Liver (tissue), 9 donors: ENCODE data around the gene GEMIN5. TPM values are rescaled to one million over a fixed set of nuclear protein-coding genes. Genes with fewer than 3 reads are reported as not detected.

Experiments
- DNase-seq: peaks from one replicate; pipeline ENCODE4 v3.0.0-alpha.2; 2017; ENCODE audit warnings: low spot score
- H3K27ac ChIP-seq, 2 donors: one replicate each; pipeline ENCODE4 v1.7.0; 2013; ENCODE audit warnings: inconsistent platforms in 2 of 2, low read length in 2 of 2, control low read depth in 1 of 2, low read depth in 1 of 2, mild to moderate bottlenecking in 1 of 2
- H3K27me3 ChIP-seq, 4 donors: one replicate each; pipeline versions ENCODE4 v1.6.1 to v1.7.0; 2013; ENCODE audit warnings: low read length in 3 of 4, inconsistent platforms in 1 of 4, mild to moderate bottlenecking in 1 of 4, moderate library complexity in 1 of 4; ENCODE audit not compliant: control insufficient read depth in 4 of 4, insufficient read depth in 4 of 4
- H3K36me3 ChIP-seq, 4 donors: one replicate each; pipeline versions ENCODE4 v1.6.1 to v1.7.0; 2013; ENCODE audit warnings: low read length in 3 of 4, mild to moderate bottlenecking in 3 of 4, low read depth in 1 of 4, moderate library complexity in 1 of 4; ENCODE audit not compliant: control insufficient read depth in 4 of 4, insufficient read depth in 3 of 4
- H3K4me1 ChIP-seq, 4 donors: one replicate each; pipeline versions ENCODE4 v1.6.1 to v1.7.0; 2013; ENCODE audit warnings: low read length in 3 of 4, mild to moderate bottlenecking in 3 of 4, moderate library complexity in 1 of 4; ENCODE audit not compliant: control insufficient read depth in 4 of 4, insufficient read depth in 4 of 4
- H3K4me3 ChIP-seq, 3 donors: one replicate each; pipeline versions ENCODE4 v1.6.1 to v1.7.0; 2013; ENCODE audit warnings: low read length in 3 of 3, control low read depth in 1 of 3, low read depth in 1 of 3, mild to moderate bottlenecking in 1 of 3
- H3K9ac ChIP-seq, 2 donors: one replicate each; pipeline ENCODE4 v1.7.0; 2013; ENCODE audit warnings: low read length in 2 of 2, mild to moderate bottlenecking in 2 of 2, moderate library complexity in 2 of 2, control low read depth in 1 of 2, low read depth in 1 of 2
- H3K9me3 ChIP-seq, 4 donors: one replicate each; pipeline versions ENCODE4 v1.6.1 to v1.7.0; 2013; ENCODE audit warnings: low read length in 3 of 4; ENCODE audit not compliant: control insufficient read depth in 4 of 4
- ATF3 ChIP-seq: IDR thresholded peaks from 2 replicates; pipeline ENCODE4 v1.6.1; 2016; ENCODE audit warnings: antibody characterized with exemption
- CTCF ChIP-seq: fragments of 150-350 bp; IDR thresholded peaks from 2 replicates; pipeline ENCODE4 v1.5.1; 2017; ENCODE audit warnings: improper control_type of control experiment, low read depth, low read length; ENCODE audit not compliant: missing input control
- EGR1 ChIP-seq, 2 donors: IDR thresholded peaks; 2 replicates each; pipeline ENCODE4 v1.6.1; 2016 to 2018; ENCODE audit warnings: antibody characterized with exemption in 2 of 2, low read depth in 2 of 2
- FOXA1 ChIP-seq: IDR thresholded peaks from 2 replicates; pipeline ENCODE4 v1.6.1; 2016; ENCODE audit warnings: antibody characterized with exemption
- FOXA2 ChIP-seq: IDR thresholded peaks from 2 replicates; pipeline ENCODE4 v1.6.1; 2016; ENCODE audit warnings: antibody characterized with exemption
- GABPA ChIP-seq, 2 donors: IDR thresholded peaks in 1 of 2; conservative IDR thresholded peaks in 1 of 2; 2 replicates each; pipeline ENCODE4 v1.6.1; 2016; ENCODE audit warnings: antibody characterized with exemption in 2 of 2, mild to moderate bottlenecking in 1 of 2, moderate library complexity in 1 of 2
- HNF4G ChIP-seq: IDR thresholded peaks from 2 replicates; pipeline ENCODE4 v1.6.1; 2016; ENCODE audit warnings: antibody characterized with exemption
- JUND ChIP-seq, 2 donors: IDR thresholded peaks; 2 replicates each; pipeline ENCODE4 v1.6.1; 2016; ENCODE audit warnings: antibody characterized with exemption in 2 of 2
- MAX ChIP-seq: IDR thresholded peaks from 2 replicates; pipeline ENCODE4 v1.6.1; 2016; ENCODE audit warnings: antibody characterized with exemption
- NR2F2 ChIP-seq: IDR thresholded peaks from 2 replicates; pipeline ENCODE4 v1.6.1; 2016; ENCODE audit warnings: antibody characterized with exemption
- RAD21 ChIP-seq, 2 donors: IDR thresholded peaks; 2 replicates each; pipeline ENCODE4 v1.6.1; 2016; ENCODE audit warnings: antibody characterized with exemption in 2 of 2, mild to moderate bottlenecking in 2 of 2
- REST ChIP-seq: IDR thresholded peaks from 2 replicates; pipeline ENCODE4 v1.6.1; 2016; ENCODE audit warnings: antibody characterized with exemption, mild to moderate bottlenecking
- RXRA ChIP-seq, 2 donors: IDR thresholded peaks; 2 replicates each; pipeline ENCODE4 v1.6.1; 2017 to 2018; ENCODE audit warnings: antibody characterized with exemption in 2 of 2, mild to moderate bottlenecking in 1 of 2
- SP1 ChIP-seq: IDR thresholded peaks from 2 replicates; pipeline ENCODE4 v1.6.1; 2018; ENCODE audit warnings: antibody characterized with exemption, mild to moderate bottlenecking
- TAF1 ChIP-seq: conservative IDR thresholded peaks from 2 replicates; pipeline ENCODE4 v1.6.1; 2016; ENCODE audit warnings: antibody characterized with exemption, mild to moderate bottlenecking
- YY1 ChIP-seq: IDR thresholded peaks from 2 replicates; pipeline ENCODE4 v1.6.1; 2016; ENCODE audit warnings: antibody characterized with exemption, mild to moderate bottlenecking
- WGBS: extraction: QIAGEN DNeasy Blood & Tissue Kit; methylation state at CpG from one replicate; pipeline ENCODE4 v1.1.7; 2013; 5-methylcytosine and 5-hydroxymethylcytosine counted together
- polyA plus RNA-seq, 2 donors: library from polyadenylated mRNA; stranded (reverse) in 1 of 2; unstranded in 1 of 2; fragments of 200-250 nt in 1 of 2; fragments of >200 nt in 1 of 2; fragmentation: Nextera tagmentation in 1 of 2; extraction: Ambion mirVana in 1 of 2; gene quantifications; one replicate each; pipeline versions ENCODE4 v1.2.1 to v1.2.3, GENCODE V29; 2013 to 2015
- total RNA-seq, 2 donors: library from RNA; depleted of rRNA; stranded (reverse); fragments of >200 nt; gene quantifications; one replicate each; pipeline ENCODE4 v1.2.3, GENCODE V29; 2014
- TF ChIP-seq, protein P1 (sequence below): IDR thresholded peaks from 2 replicates; pipeline ENCODE4 v1.6.1; 2016; ENCODE audit warnings: antibody characterized with exemption
- donor health status: healthy.
- donor health status: healthy.
- donor health status: healthy.
- donor health status: healthy.
- donor health status: healthy.

GEMIN5 gene
- total and polyA plus RNA-seq, 4 donors, result 3.0 to 10.3 (median 6.2) TPM

DNA sequence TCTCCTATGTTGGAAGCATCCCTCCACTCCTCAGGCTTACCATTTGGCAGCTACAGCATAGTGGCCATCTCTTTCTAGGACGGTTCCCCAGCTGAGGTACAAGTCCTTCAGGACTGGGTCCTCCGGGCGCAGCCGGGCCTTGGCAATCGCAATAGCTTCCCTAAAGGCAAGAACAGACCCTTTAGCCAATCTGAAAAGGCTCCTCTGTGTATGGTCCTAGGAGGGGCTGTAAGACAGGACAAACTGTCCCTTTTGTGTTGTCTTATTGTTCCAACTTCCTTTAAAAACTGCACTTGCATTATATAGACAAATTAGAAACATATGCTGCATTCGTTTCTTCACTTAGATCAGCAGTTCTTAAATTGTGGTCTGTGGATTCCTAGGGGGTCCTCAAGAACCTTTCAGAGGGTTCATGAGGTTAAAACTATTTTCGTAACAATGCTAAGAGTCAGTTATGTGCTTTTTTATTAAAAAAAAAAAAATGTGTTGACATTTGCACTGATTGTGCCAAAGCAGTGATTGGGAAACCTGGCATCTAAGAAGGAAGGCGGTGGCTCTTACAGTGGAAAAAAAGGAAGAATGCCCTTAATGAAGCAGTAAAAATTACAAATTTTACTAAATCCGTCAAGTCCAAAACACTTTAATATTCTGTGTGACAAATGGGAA lies 38.7 kb downstream of the GEMIN5 start:
- Histone ChIP-seq H3K4me3 (no peak overlapping the region), H3K27ac (no peak overlapping the region), H3K4me1 (peaks cover 0 to 6% (median 0%) of the 10 kb centered on the region in 4 donors), H3K9me3 (no peaks in the 10 kb centered on the region), H3K36me3 (peaks cover 17 to 70% (median 54%) of the 10 kb centered on the region in 4 donors), H3K9ac (no peak overlapping the region), H3K27me3 (no peaks in the 10 kb centered on the region)
- WGBS, result 85% methylated on average over 9 of the region's 9 CpGs
- no peak for TF ChIP-seq MAX
- no peak for TF ChIP-seq HNF4G
- no peak for TF ChIP-seq SP1
- TF ChIP-seq GABPA (IDR thresholded peaks at IDR 0.05 in 1 of 2, conservative IDR thresholded peaks at IDR 0.05 in 1 of 2), result no peak
- TF ChIP-seq TAF1, result no peak
- no peak for TF ChIP-seq FOXA2
- no peak for TF ChIP-seq CTCF
- TF ChIP-seq, protein P1, sequence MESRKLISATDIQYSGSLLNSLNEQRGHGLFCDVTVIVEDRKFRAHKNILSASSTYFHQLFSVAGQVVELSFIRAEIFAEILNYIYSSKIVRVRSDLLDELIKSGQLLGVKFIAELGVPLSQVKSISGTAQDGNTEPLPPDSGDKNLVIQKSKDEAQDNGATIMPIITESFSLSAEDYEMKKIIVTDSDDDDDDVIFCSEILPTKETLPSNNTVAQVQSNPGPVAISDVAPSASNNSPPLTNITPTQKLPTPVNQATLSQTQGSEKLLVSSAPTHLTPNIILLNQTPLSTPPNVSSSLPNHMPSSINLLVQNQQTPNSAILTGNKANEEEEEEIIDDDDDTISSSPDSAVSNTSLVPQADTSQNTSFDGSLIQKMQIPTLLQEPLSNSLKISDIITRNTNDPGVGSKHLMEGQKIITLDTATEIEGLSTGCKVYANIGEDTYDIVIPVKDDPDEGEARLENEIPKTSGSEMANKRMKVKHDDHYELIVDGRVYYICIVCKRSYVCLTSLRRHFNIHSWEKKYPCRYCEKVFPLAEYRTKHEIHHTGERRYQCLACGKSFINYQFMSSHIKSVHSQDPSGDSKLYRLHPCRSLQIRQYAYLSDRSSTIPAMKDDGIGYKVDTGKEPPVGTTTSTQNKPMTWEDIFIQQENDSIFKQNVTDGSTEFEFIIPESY, result no peak
- TF ChIP-seq ATF3, result no peak
- TF ChIP-seq RAD21 (IDR thresholded peaks at IDR 0.05), result no peak
- no peak for TF ChIP-seq REST
- no peak for TF ChIP-seq YY1
- TF ChIP-seq JUND (IDR thresholded peaks at IDR 0.05), result no peak
- no peak for TF ChIP-seq FOXA1
- no peak for TF ChIP-seq NR2F2
- DNase-seq, result no peak

DNA sequence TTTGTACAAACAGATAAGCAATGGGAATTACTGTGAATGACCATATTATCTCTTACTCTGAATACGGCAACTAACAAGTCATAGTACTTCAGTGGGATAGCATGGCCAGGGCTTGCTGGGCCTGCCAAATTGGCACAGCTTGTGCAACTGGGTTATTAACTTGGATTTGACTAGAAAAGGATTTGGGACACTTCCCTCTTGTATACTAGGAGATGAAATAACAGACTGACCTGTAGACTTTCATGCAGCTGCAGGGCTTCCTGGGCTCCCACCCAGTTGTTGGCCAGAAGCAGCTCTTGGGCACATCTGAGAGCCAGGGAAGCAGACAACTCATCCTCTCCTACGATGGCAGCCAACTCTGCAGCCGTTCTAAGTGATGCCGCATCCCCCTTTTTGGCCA lies 39.8 kb downstream of the GEMIN5 start:
- peaks cover 0 to 6% (median 0%) of the 10 kb centered on the region in 4 donors for H3K4me1 ChIP-seq
- H3K27ac ChIP-seq, result no peak overlapping the region
- peaks cover 18 to 71% (median 55%) of the 10 kb centered on the region in 4 donors for H3K36me3 ChIP-seq
- H3K9ac ChIP-seq, result no peak overlapping the region
- no peak for DNase-seq
- WGBS, result 96% methylated on average over 4 of the region's 4 CpGs
- H3K27me3 ChIP-seq, result no peaks in the 10 kb centered on the region
- H3K9me3 ChIP-seq, result no peaks in the 10 kb centered on the region
- H3K4me3 ChIP-seq, result no peak overlapping the region
- no peak for TF ChIP-seq GABPA (IDR thresholded peaks at IDR 0.05 in 1 of 2, conservative IDR thresholded peaks at IDR 0.05 in 1 of 2)
- no peak for TF ChIP-seq RXRA (IDR thresholded peaks at IDR 0.05)
- TF ChIP-seq TAF1, result no peak
- TF ChIP-seq CTCF, result no peak
- TF ChIP-seq REST, result no peak
- no peak for TF ChIP-seq ATF3
- no peak for TF ChIP-seq EGR1 (IDR thresholded peaks at IDR 0.05; ENCODE audit: low read depth in 2 of 2)
